ENCODE results near the gene MYH14.

GRCh38 chr19:50226536-50226935 is 23.1 kb downstream of the MYH14 start:
- no peak for TF ChIP-seq AFF4 (CRISPR knock-in tag; IDR thresholded peaks at IDR 0.05)
- no peak for TF ChIP-seq ZNF546 (CRISPR knock-in tag; conservative IDR thresholded peaks at IDR 0.05)
- TF ChIP-seq EZH2 (conservative IDR thresholded peaks at IDR 0.05; ENCODE audit: low read depth, low read length), result no peak
- TF ChIP-seq USF2 (IDR thresholded peaks at IDR 0.05; ENCODE audit: low read depth, low read length), result no peak
- no peak for TF ChIP-seq USF2 (CRISPR knock-in tag; IDR thresholded peaks at IDR 0.05; ENCODE audit: borderline replicate concordance)
- no peak for TF ChIP-seq STAT5B (CRISPR knock-in tag; IDR thresholded peaks at IDR 0.05)
- TF ChIP-seq BCL3 (CRISPR knock-in tag; IDR thresholded peaks at IDR 0.05), result no peak
- TF ChIP-seq NFKBIZ (CRISPR knock-in tag; IDR thresholded peaks at IDR 0.05), result no peak
- TF ChIP-seq CTCF (CRISPR knock-in tag; IDR thresholded peaks at IDR 0.05), result no peak
- no peak for TF ChIP-seq ZBTB8A (CRISPR knock-in tag; IDR thresholded peaks at IDR 0.05; ENCODE audit: borderline replicate concordance, low read depth)
- no peak for TF ChIP-seq NFE2L1 (CRISPR knock-in tag; IDR thresholded peaks at IDR 0.05; ENCODE audit: borderline replicate concordance)
- no peak for TF ChIP-seq POLR2A (IDR thresholded peaks at IDR 0.05; ENCODE audit: insufficient read depth in 1 of 2, low read depth in 2 of 2, low read length in 2 of 2)
- TF ChIP-seq MAX (IDR thresholded peaks at IDR 0.05), result no peak
- no peak for TF ChIP-seq TFAP4 (IDR thresholded peaks at IDR 0.05; ENCODE audit: borderline replicate concordance, low read depth)
